SK-N-SH treated with all-trans-retinoic acid at 6 μM for 48 hours (cell line): Measurements from ENCODE around the gene CASP2.
A peak's percentile ranks its signal among the peaks of the same experiment; 100 is the strongest.

Source experiments
- ATAC-seq: fragments of 200-7000 bp; cut with Tn5 transposase; 3 replicates; pipeline ENCODE4 v1.9.1; 2020; ENCODE audit warnings: mild to moderate bottlenecking, moderate library complexity
- ARNTL ChIP-seq: fragments of 450-650 bp; formaldehyde crosslinking; IDR thresholded peaks from 2 replicates; pipeline ENCODE4 v1.5.0; 2020; ENCODE audit warnings: low read depth, mild to moderate bottlenecking, moderate library complexity, borderline replicate concordance
- BACH2 ChIP-seq: fragments of 250-450 bp; sonication (Bioruptor Pico); IDR thresholded peaks from 2 replicates; pipeline ENCODE4 v1.9.0; 2021; ENCODE audit warnings: mild to moderate bottlenecking, borderline replicate concordance
- CSDC2 ChIP-seq: fragments of 250-450 bp; sonication (Bioruptor Pico); IDR thresholded peaks from 2 replicates; pipeline ENCODE4 v1.5.0; 2020; ENCODE audit warnings: mild to moderate bottlenecking, moderate library complexity
- ESRRG ChIP-seq: fragments of 250-450 bp; sonication (Bioruptor Pico); IDR thresholded peaks from 2 replicates; pipeline ENCODE4 v1.6.1; 2021; ENCODE audit warnings: mild to moderate bottlenecking
- GLIS3 ChIP-seq: fragments of 250-450 bp; sonication (Bioruptor Pico); IDR thresholded peaks from 2 replicates; pipeline ENCODE4 v1.5.0; 2020; ENCODE audit warnings: mild to moderate bottlenecking, moderate library complexity
- ISL1 ChIP-seq: fragments of 250-450 bp; sonication (Bioruptor Pico); IDR thresholded peaks from 2 replicates; pipeline ENCODE4 v2.1.2; 2022; ENCODE audit warnings: mild to moderate bottlenecking, moderate library complexity
- OSR1 ChIP-seq: fragments of 250-450 bp; sonication (Bioruptor Pico); IDR thresholded peaks from 2 replicates; pipeline ENCODE4 v1.8.0; 2022; ENCODE audit warnings: moderate library complexity, mild to moderate bottlenecking, inconsistent platforms
- RARB ChIP-seq: fragments of 250-450 bp; sonication (Bioruptor Pico); IDR thresholded peaks from 2 replicates; pipeline ENCODE4 v1.8.0; 2021; ENCODE audit warnings: mild to moderate bottlenecking, moderate library complexity
- TCF4 ChIP-seq: fragments of 250-450 bp; sonication (Bioruptor Pico); IDR thresholded peaks from 2 replicates; pipeline ENCODE4 v1.8.0; 2021; ENCODE audit warnings: mild to moderate bottlenecking, moderate library complexity, borderline replicate concordance
- TOX ChIP-seq: fragments of 250-450 bp; sonication (Bioruptor Pico); IDR thresholded peaks from 2 replicates; pipeline ENCODE4 v1.8.0; 2021; ENCODE audit warnings: mild to moderate bottlenecking, moderate library complexity, borderline replicate concordance
- ZFP30 ChIP-seq: fragments of 450-650 bp; formaldehyde crosslinking; IDR thresholded peaks from 2 replicates; pipeline ENCODE4 v1.5.0; 2022; ENCODE audit warnings: mild to moderate bottlenecking, moderate library complexity
- ZNF565 ChIP-seq: fragments of 450-650 bp; formaldehyde crosslinking; conservative IDR thresholded peaks from 2 replicates; pipeline ENCODE4 v1.5.0; 2020; ENCODE audit warnings: low read depth, mild to moderate bottlenecking, moderate library complexity
- ZNF70 ChIP-seq: fragments of 450-650 bp; formaldehyde crosslinking; IDR thresholded peaks from 2 replicates; pipeline ENCODE4 v1.5.0; 2020; ENCODE audit warnings: mild to moderate bottlenecking, moderate library complexity
- ZNF8 ChIP-seq: fragments of 450-650 bp; formaldehyde crosslinking; IDR thresholded peaks from 2 replicates; pipeline ENCODE4 v1.5.0; 2020; ENCODE audit warnings: mild to moderate bottlenecking, moderate library complexity
- TF ChIP-seq, protein P1 (sequence below): fragments of 250-450 bp; sonication (Bioruptor Pico); IDR thresholded peaks from 2 replicates; pipeline ENCODE4 v1.8.0; 2021; ENCODE audit warnings: low read depth, mild to moderate bottlenecking, moderate library complexity, borderline replicate concordance
- TF ChIP-seq, protein P2 (sequence below): fragments of 250-450 bp; sonication (Bioruptor Pico); IDR thresholded peaks from 2 replicates; pipeline ENCODE4 v1.5.1; 2020; ENCODE audit warnings: low read depth, mild to moderate bottlenecking, moderate library complexity
- TF ChIP-seq, protein P3 (sequence below): fragments of 250-450 bp; sonication (Bioruptor Pico); IDR thresholded peaks from 2 replicates; pipeline ENCODE4 v1.5.0; 2020; ENCODE audit warnings: mild to moderate bottlenecking, moderate library complexity
- TF ChIP-seq, protein P4 (sequence below): fragments of 250-450 bp; sonication (Bioruptor Pico); IDR thresholded peaks from 2 replicates; pipeline ENCODE4 v1.8.0; 2020; ENCODE audit warnings: mild to moderate bottlenecking, moderate library complexity, borderline replicate concordance
- TF ChIP-seq, protein P5 (sequence below): fragments of 250-450 bp; sonication (Bioruptor Pico); IDR thresholded peaks from 2 replicates; pipeline ENCODE4 v1.5.1; 2021; ENCODE audit warnings: mild to moderate bottlenecking, moderate library complexity

The CASP2 gene

DNA sequence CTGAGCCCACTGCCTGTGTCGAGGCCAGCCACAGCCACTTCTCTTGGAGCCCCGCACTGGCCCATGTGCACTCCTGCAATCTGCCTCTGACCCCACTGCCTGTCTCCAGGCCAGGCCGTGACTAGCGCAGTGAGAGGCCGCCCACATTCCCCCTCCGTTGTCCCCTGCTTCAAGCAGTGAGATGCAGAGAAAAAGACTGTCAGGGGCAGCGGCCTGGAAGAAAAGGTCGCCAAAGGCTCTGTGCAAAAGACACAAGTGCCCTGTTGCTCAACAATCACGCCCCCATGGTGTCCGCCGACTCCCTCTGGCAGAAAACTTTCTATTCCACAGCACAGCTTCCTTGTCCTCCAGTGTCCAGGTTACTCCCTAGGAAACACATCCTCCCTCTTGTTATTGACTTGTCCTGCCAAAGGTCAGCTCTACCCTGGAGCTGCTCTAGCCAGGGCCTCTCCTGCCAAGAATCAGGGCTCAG is 64.4 kb downstream of the CASP2 start:
- TF ChIP-seq ISL1, result no peak
- TF ChIP-seq BACH2, result no peak
- TF ChIP-seq ZFP30, result no peak
- no peak for TF ChIP-seq ESRRG (CRISPR knock-in tag)
- no peak for TF ChIP-seq RARB (CRISPR knock-in tag)
- no peak for TF ChIP-seq ZNF8 (CRISPR knock-in tag)
- ATAC-seq, result peak; percentile 2; the same call in 1 of the 3 replicates

DNA sequence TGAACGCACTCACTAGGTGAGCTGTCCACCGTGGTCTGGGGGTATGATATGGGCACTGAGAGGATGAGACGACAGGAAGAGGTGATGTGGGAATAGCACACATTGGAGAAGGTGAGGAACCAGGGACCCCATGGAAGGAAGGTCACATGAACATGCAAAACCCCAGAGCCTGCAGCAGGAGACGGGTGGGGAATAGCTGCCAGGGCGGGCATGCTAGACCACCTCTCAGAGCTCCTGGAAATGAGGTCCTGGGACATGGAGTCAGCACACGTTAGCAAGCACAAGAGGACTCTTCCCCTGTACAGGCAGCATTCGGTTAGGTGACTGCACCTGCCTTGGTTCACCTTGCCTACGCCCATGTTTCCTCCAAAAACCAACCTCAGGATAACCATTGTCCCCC is 66.2 kb downstream of the CASP2 start:
- TF ChIP-seq, protein P1, sequence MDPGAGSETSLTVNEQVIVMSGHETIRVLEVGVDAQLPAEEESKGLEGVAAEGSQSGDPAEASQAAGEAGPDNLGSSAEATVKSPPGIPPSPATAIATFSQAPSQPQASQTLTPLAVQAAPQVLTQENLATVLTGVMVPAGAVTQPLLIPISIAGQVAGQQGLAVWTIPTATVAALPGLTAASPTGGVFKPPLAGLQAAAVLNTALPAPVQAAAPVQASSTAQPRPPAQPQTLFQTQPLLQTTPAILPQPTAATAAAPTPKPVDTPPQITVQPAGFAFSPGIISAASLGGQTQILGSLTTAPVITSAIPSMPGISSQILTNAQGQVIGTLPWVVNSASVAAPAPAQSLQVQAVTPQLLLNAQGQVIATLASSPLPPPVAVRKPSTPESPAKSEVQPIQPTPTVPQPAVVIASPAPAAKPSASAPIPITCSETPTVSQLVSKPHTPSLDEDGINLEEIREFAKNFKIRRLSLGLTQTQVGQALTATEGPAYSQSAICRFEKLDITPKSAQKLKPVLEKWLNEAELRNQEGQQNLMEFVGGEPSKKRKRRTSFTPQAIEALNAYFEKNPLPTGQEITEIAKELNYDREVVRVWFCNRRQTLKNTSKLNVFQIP, result no peak
- TF ChIP-seq, all 23 proteins: peak for 0
- no peak for ATAC-seq

DNA sequence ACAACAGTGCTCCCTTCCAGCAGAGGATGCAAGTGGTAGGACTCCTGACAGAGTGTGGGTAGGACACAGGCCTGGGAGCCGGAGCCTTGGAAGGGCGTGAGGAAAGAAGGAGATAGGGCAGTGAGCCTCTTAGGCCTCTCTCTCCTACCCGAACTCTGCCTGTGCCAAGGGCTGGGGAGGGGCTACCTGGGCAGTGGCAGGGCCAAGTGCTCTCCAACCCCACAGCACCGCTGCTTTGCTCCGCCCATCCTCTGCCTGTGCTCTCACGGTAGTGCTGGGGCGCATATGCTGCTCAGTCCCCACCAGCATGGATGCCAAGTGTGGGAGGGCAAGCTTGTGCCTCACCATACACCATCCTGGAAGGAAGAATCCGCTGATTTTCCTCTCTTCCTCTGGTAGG is 66.8 kb downstream of the CASP2 start:
- TF ChIP-seq OSR1 (CRISPR knock-in tag) (no peak), RARB (CRISPR knock-in tag) (no peak), ZNF8 (CRISPR knock-in tag) (no peak), BACH2 (no peak), ZNF70 (CRISPR knock-in tag) (no peak), ARNTL (CRISPR knock-in tag) (no peak), ZFP30 (no peak), GLIS3 (CRISPR knock-in tag) (no peak), CSDC2 (CRISPR knock-in tag) (no peak), ZNF565 (no peak), ISL1 (no peak), TCF4 (CRISPR knock-in tag) (no peak), ESRRG (CRISPR knock-in tag) (no peak), TOX (CRISPR knock-in tag) (no peak)
- TF ChIP-seq, protein P2, sequence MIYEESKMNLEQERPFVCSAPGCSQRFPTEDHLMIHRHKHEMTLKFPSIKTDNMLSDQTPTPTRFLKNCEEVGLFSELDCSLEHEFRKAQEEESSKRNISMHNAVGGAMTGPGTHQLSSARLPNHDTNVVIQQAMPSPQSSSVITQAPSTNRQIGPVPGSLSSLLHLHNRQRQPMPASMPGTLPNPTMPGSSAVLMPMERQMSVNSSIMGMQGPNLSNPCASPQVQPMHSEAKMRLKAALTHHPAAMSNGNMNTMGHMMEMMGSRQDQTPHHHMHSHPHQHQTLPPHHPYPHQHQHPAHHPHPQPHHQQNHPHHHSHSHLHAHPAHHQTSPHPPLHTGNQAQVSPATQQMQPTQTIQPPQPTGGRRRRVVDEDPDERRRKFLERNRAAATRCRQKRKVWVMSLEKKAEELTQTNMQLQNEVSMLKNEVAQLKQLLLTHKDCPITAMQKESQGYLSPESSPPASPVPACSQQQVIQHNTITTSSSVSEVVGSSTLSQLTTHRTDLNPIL, result no peak
- TF ChIP-seq, protein P3, sequence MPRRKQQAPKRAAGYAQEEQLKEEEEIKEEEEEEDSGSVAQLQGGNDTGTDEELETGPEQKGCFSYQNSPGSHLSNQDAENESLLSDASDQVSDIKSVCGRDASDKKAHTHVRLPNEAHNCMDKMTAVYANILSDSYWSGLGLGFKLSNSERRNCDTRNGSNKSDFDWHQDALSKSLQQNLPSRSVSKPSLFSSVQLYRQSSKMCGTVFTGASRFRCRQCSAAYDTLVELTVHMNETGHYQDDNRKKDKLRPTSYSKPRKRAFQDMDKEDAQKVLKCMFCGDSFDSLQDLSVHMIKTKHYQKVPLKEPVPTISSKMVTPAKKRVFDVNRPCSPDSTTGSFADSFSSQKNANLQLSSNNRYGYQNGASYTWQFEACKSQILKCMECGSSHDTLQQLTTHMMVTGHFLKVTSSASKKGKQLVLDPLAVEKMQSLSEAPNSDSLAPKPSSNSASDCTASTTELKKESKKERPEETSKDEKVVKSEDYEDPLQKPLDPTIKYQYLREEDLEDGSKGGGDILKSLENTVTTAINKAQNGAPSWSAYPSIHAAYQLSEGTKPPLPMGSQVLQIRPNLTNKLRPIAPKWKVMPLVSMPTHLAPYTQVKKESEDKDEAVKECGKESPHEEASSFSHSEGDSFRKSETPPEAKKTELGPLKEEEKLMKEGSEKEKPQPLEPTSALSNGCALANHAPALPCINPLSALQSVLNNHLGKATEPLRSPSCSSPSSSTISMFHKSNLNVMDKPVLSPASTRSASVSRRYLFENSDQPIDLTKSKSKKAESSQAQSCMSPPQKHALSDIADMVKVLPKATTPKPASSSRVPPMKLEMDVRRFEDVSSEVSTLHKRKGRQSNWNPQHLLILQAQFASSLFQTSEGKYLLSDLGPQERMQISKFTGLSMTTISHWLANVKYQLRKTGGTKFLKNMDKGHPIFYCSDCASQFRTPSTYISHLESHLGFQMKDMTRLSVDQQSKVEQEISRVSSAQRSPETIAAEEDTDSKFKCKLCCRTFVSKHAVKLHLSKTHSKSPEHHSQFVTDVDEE, result no peak
- TF ChIP-seq, protein P4, sequence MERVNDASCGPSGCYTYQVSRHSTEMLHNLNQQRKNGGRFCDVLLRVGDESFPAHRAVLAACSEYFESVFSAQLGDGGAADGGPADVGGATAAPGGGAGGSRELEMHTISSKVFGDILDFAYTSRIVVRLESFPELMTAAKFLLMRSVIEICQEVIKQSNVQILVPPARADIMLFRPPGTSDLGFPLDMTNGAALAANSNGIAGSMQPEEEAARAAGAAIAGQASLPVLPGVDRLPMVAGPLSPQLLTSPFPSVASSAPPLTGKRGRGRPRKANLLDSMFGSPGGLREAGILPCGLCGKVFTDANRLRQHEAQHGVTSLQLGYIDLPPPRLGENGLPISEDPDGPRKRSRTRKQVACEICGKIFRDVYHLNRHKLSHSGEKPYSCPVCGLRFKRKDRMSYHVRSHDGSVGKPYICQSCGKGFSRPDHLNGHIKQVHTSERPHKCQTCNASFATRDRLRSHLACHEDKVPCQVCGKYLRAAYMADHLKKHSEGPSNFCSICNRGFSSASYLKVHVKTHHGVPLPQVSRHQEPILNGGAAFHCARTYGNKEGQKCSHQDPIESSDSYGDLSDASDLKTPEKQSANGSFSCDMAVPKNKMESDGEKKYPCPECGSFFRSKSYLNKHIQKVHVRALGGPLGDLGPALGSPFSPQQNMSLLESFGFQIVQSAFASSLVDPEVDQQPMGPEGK (CRISPR knock-in tag), result no peak
- TF ChIP-seq, protein P1, result no peak
- TF ChIP-seq, protein P5, sequence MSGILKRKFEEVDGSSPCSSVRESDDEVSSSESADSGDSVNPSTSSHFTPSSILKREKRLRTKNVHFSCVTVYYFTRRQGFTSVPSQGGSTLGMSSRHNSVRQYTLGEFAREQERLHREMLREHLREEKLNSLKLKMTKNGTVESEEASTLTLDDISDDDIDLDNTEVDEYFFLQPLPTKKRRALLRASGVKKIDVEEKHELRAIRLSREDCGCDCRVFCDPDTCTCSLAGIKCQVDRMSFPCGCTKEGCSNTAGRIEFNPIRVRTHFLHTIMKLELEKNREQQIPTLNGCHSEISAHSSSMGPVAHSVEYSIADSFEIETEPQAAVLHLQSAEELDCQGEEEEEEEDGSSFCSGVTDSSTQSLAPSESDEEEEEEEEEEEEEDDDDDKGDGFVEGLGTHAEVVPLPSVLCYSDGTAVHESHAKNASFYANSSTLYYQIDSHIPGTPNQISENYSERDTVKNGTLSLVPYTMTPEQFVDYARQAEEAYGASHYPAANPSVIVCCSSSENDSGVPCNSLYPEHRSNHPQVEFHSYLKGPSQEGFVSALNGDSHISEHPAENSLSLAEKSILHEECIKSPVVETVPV, result no peak
- no peak for ATAC-seq
